Ovary (tissue), 9 donors: ENCODE data around the gene MCCC2. TPM values are rescaled to one million over a fixed set of nuclear protein-coding genes. Genes with fewer than 3 reads are reported as not detected.

Source experiments
- polyA plus RNA-seq, 2 donors: library from polyadenylated mRNA; stranded (reverse); fragments of 200-250 nt in 1 of 2; fragments of 350-450 nt in 1 of 2; fragmentation: Illumina TruSeq in 1 of 2; extraction: RNeasy Lipid Tissue Mini Kit (QIAGEN cat#74804) in 1 of 2; gene quantifications; one replicate each; pipeline ENCODE4 v1.2.3, GENCODE V29; 2013 to 2014
- small RNA-seq: library from RNA; depleted of rRNA; stranded (forward); fragments of <200 nt; gene quantifications from one replicate; pipeline ENCODE3, GENCODE V24; 2016
- total RNA-seq, 7 donors: library from RNA; depleted of rRNA in 2 of 7; stranded (reverse); fragments of >200 nt in 2 of 7; fragmentation: NEBNext Ultra II Directional in 3 of 7; extraction: Animal tissue kit (Norgen Biotek cat#: 25700) in 3 of 7; gene quantifications; one replicate each; pipeline versions ENCODE4 v1.1.0 to v1.2.4, GENCODE V29; 2016 to 2023
- donor health status: DM: no; HTN: no; CAD: no; lungs with moderate emphysema.
- donor health status: DM: no; HTN: no; CAD: no.
- donor health status: Bipolar disorder and iron deficiency.
- donor health status: DM: yes; HTN: yes; CAD: no.
- donor health status: DM: no; HTN: no; CAD: no.
- donor health status: DM: yes; HTN: yes; CAD: no.

Gene MCCC2
- total and polyA plus RNA-seq, 9 donors = 15.8 to 59.6 (median 27.0) TPM

Small RNA genes within 50 kb of the gene (small RNA-seq; reads per million reads assigned to genes)
- not detected for gene HMGN1P12

Other genes starting within 250 kb of the MCCC2 start
- gene BDP1, start 131.7 kb upstream of the MCCC2 start, total RNA-seq = 10 to 100 TPM; 22.1 to 41.6 (median 25.1) TPM
- 10 to 100 TPM in 1 of 2 donors, 1 to 10 TPM in 1; 8.6 to 12.9 TPM for gene BDP1, start 131.7 kb upstream of the MCCC2 start, polyA plus RNA-seq
- under 1 TPM in 1 of 7 donors, not detected in 6; 0.63 TPM for gene CARTPT, start 131.9 kb downstream of the MCCC2 start, total RNA-seq
- gene CARTPT, start 131.9 kb downstream of the MCCC2 start, polyA plus RNA-seq = not detected